AG04450 (cell line): ENCODE measurements around the gene PALS1. TPM values are rescaled to one million over a fixed set of nuclear protein-coding genes. Genes with fewer than 3 reads are reported as not detected.

Experiments used
- CTCF ChIA-PET: fragments of 300-600, 350-600 bp; formaldehyde crosslinking; extraction: SDS; loops from one replicate; lab custom pipeline; 2022; ENCODE audit warnings: antibody characterized with exemption, inconsistent platforms; lab: Charles Lee
- POLR2A ChIA-PET: fragments of 350-600 bp; formaldehyde crosslinking; extraction: SDS; loops from one replicate; lab custom pipeline; 2021; ENCODE audit warnings: antibody characterized with exemption, inconsistent platforms; lab: Yijun Ruan, JAX
- DNase-seq: peaks from one replicate; pipeline ENCODE4 v3.0.0-alpha.2; 2011; ENCODE audit warnings: low read depth, low spot score
- H3K27ac ChIP-seq: one replicate; pipeline ENCODE4 v1.5.1; 2012; ENCODE audit warnings: low read depth, low read length, control low read depth
- H3K27me3 ChIP-seq: one replicate; pipeline ENCODE4 v1.6.0; 2012; ENCODE audit warnings: low read length; ENCODE audit not compliant: control insufficient read depth, insufficient read depth
- H3K4me3 ChIP-seq: 2 replicates; pipeline ENCODE4 v1.5.1; 2011; ENCODE audit warnings: mild to moderate bottlenecking, low read depth, low read length, control low read depth
- H3K9me3 ChIP-seq: 2 replicates; pipeline ENCODE4 v1.5.1; 2012; ENCODE audit warnings: low read length; ENCODE audit not compliant: control insufficient read depth, insufficient read depth
- CTCF ChIP-seq: IDR thresholded peaks from 2 replicates; pipeline ENCODE4 v1.5.1; 2011; ENCODE audit warnings: low read depth, low read length, control low read depth, inconsistent platforms
- polyA plus RNA-seq: library from polyadenylated mRNA; depleted of rRNA; stranded (reverse); fragments of >200 nt; gene quantifications from 2 replicates; pipeline ENCODE4 v1.2.3, GENCODE V29; 2011

PALS1 gene
- polyA plus RNA-seq, 1 experiment: 31.1 TPM

- CTCF ChIA-PET: interaction anchor here (1.4 kb wide), 1 partner anchor 11 kb away, joined by 3 read pairs; no protein-coding TSS in a partner anchor
- no peak for DNase-seq
- no peaks in the 10 kb centered on the region for H3K27me3 ChIP-seq
- no peak overlapping the region for H3K4me3 ChIP-seq
- POLR2A ChIA-PET: no interaction called here
- no peak for TF ChIP-seq CTCF
- peaks cover 3% of the 10 kb centered on the region; the same call in 1 of the 2 replicates for H3K9me3 ChIP-seq
- no peak overlapping the region for H3K27ac ChIP-seq
Measured at GRCh38 chr14:67199016-67199415, 42.2 kb upstream of the PALS1 start.

- POLR2A ChIA-PET: no interaction called here
- H3K4me3 ChIP-seq: no peak overlapping the region
- no peak for DNase-seq
Measured at GRCh38 chr14:67207810-67208209, 33.4 kb upstream of the PALS1 start.

GRCh38 chr14:67218126-67218525, 23.1 kb upstream of the PALS1 start:
- POLR2A ChIA-PET: no interaction called here

More at GRCh38 chr14:67207810-67208209, 33.4 kb upstream of the PALS1 start:
- TF ChIP-seq CTCF: no peak
- no peaks in the 10 kb centered on the region for H3K27me3 ChIP-seq
- no peaks in the 10 kb centered on the region for H3K9me3 ChIP-seq
- H3K27ac ChIP-seq: no peak overlapping the region
- CTCF ChIA-PET: no interaction called here

GRCh38 chr14:67221248-67221981, 19.8 kb upstream of the PALS1 start:
- Histone ChIP-seq H3K4me3 (no peak overlapping the region), H3K27ac (no peak overlapping the region), H3K9me3 (no peaks in the 10 kb centered on the region), H3K27me3 (no peaks in the 10 kb centered on the region)
- ChIA-PET CTCF (interaction anchor here (1.0 to 1.5 kb wide), 4 partner anchors 55 to 138 kb away, joined by 3 to 5 read pairs (median 4); partner anchors contain the start of genes ATP6V1D and EIF2S1), POLR2A (interaction anchor here (0.8 kb wide), 1 partner anchor 33 kb away, joined by 4 read pairs; no protein-coding TSS in a partner anchor)
- peak; percentile 46 for DNase-seq
- TF ChIP-seq CTCF: no peak

More at GRCh38 chr14:67218126-67218525, 23.1 kb upstream of the PALS1 start:
- CTCF ChIA-PET: no interaction called here
- Histone ChIP-seq H3K27me3 (no peaks in the 10 kb centered on the region), H3K9me3 (no peaks in the 10 kb centered on the region), H3K4me3 (no peak overlapping the region), H3K27ac (no peak overlapping the region)
- DNase-seq: no peak
- TF ChIP-seq CTCF: no peak

GRCh38 chr14:67221982-67222328, 19.3 kb upstream of the PALS1 start:
- Histone ChIP-seq H3K27ac (no peak overlapping the region), H3K27me3 (no peaks in the 10 kb centered on the region), H3K9me3 (no peaks in the 10 kb centered on the region), H3K4me3 (no peak overlapping the region)
- no peak for DNase-seq
- ChIA-PET POLR2A (interaction anchor here (0.8 kb wide), 1 partner anchor 34 kb away, joined by 4 read pairs; no protein-coding TSS in a partner anchor), CTCF (interaction anchor here (1.0 to 1.4 kb wide), 3 partner anchors 55 to 138 kb away, joined by 3 to 5 read pairs (median 4); partner anchors contain the start of genes ATP6V1D and EIF2S1)
- no peak for TF ChIP-seq CTCF
